Fibroblast of lung (primary cell): ENCODE results near the gene FAAP20. TPM values are rescaled to one million over a fixed set of nuclear protein-coding genes. Genes with fewer than 3 reads are reported as not detected.

Experiments
- DNase-seq, 2 donors: peaks; one replicate each; pipeline versions ENCODE4 v3.0.0 to v3.0.0-alpha.2; 2010; ENCODE audit warnings: low read depth in 2 of 2
- H2AFZ ChIP-seq: 2 replicates; pipeline ENCODE4 v1.5.1; 2012; ENCODE audit warnings: low read length, control low read depth, inconsistent platforms
- H3K27ac ChIP-seq: 2 replicates; pipeline ENCODE4 v1.5.1; 2011; ENCODE audit warnings: low read length, control low read depth; ENCODE audit not compliant: insufficient read depth
- H3K27me3 ChIP-seq: 2 replicates; pipeline ENCODE4 v1.5.1; 2011; ENCODE audit warnings: mild to moderate bottlenecking, low read length; ENCODE audit not compliant: control insufficient read depth, insufficient read depth
- H3K36me3 ChIP-seq: 2 replicates; pipeline ENCODE4 v1.5.1; 2011; ENCODE audit warnings: low read length; ENCODE audit not compliant: control insufficient read depth, insufficient read depth
- H3K4me1 ChIP-seq: 2 replicates; pipeline ENCODE4 v1.5.1; 2011; ENCODE audit warnings: low read length; ENCODE audit not compliant: control insufficient read depth, insufficient read depth; ENCODE audit errors: extremely low read depth
- H3K4me2 ChIP-seq: 2 replicates; pipeline ENCODE4 v1.5.1; 2011; ENCODE audit warnings: low read length, control low read depth; ENCODE audit not compliant: insufficient read depth; ENCODE audit errors: extremely low read depth
- H3K4me3 ChIP-seq, 4 experiments: fragments of 200-600 bp in 1 of 4; sonication (generic) in 1 of 4; replicated peaks in 1 of 4; 2 replicates each; pipeline ENCODE4 v1.5.1; 2011 to 2016; ENCODE audit warnings: low read length in 4 of 4, low read depth in 3 of 4, mild to moderate bottlenecking in 3 of 4, control low read depth in 2 of 4, inconsistent platforms in 1 of 4, mixed read lengths in 1 of 4; ENCODE audit not compliant: insufficient read depth in 1 of 4; ENCODE audit errors: control extremely low read depth in 1 of 4
- H3K79me2 ChIP-seq: 2 replicates; pipeline ENCODE4 v1.5.1; 2012; ENCODE audit warnings: mild to moderate bottlenecking, low read length, inconsistent platforms; ENCODE audit not compliant: control insufficient read depth, insufficient read depth
- H3K9ac ChIP-seq: 2 replicates; pipeline ENCODE4 v1.5.1; 2011; ENCODE audit warnings: mild to moderate bottlenecking, low read length, control low read depth; ENCODE audit not compliant: insufficient read depth
- H3K9me3 ChIP-seq: 2 replicates; pipeline ENCODE4 v1.5.1; 2012; ENCODE audit warnings: low read depth, low read length; ENCODE audit not compliant: control insufficient read depth, insufficient read depth
- H4K20me1 ChIP-seq: 2 replicates; pipeline ENCODE4 v1.5.1; 2011; ENCODE audit warnings: low read length; ENCODE audit not compliant: control insufficient read depth, insufficient read depth; ENCODE audit errors: extremely low read depth
- CTCF ChIP-seq, 2 donors: IDR thresholded peaks in 1 of 2; conservative IDR thresholded peaks in 1 of 2; 1 replicate in 1 of 2; 2 replicates in 1 of 2; pipeline ENCODE4 v1.5.1; 2011 to 2012; ENCODE audit warnings: low read length in 2 of 2, control low read depth in 1 of 2, inconsistent platforms in 1 of 2, low read depth in 1 of 2, mild to moderate bottlenecking in 1 of 2
- EZH2 ChIP-seq: IDR thresholded peaks from 2 replicates; pipeline ENCODE4 v1.5.1; 2012; ENCODE audit warnings: low read length, control low read depth, mild to moderate bottlenecking; ENCODE audit errors: missing control alignments
- polyA plus RNA-seq, 2 donors: library from polyadenylated mRNA; depleted of rRNA in 1 of 2; stranded (reverse) in 1 of 2; unstranded in 1 of 2; fragments of >200 nt; gene quantifications; 2 replicates each; pipeline ENCODE4 v1.2.1, GENCODE V29; 2011 to 2012; ENCODE audit warnings: missing spikeins in 1 of 2
- total RNA-seq: library from RNA; depleted of rRNA; stranded (reverse); fragments of >200 nt; gene quantifications from 2 replicates; pipeline ENCODE4 v1.2.1, GENCODE V29; 2014

Gene FAAP20
- total and polyA plus RNA-seq, 2 donors (not counting 1 experiment from before 2014, with no cell fraction given) = 8.2 to 21.5 TPM

GRCh38 chr1:2159124-2159523, 35.4 kb downstream of the FAAP20 start:
- Histone ChIP-seq H3K79me2 (no peaks in the 10 kb centered on the region), H4K20me1 (no peaks in the 10 kb centered on the region), H2AFZ (no peak overlapping the region), H3K27ac (no peak overlapping the region), H3K36me3 (no peaks in the 10 kb centered on the region), H3K27me3 (no peaks in the 10 kb centered on the region), H3K4me1 (no peaks in the 10 kb centered on the region), H3K4me2 (no peak overlapping the region), H3K9ac (no peak overlapping the region), H3K4me3 (no peak overlapping the region), H3K9me3 (no peaks in the 10 kb centered on the region)
- DNase-seq = no peak
- no peak for TF ChIP-seq EZH2
- TF ChIP-seq CTCF (conservative IDR thresholded peaks at IDR 0.05 in 1 of 2, IDR thresholded peaks at IDR 0.05 in 1 of 2; ENCODE audit: low read depth in 1 of 2, low read length in 2 of 2) = no peak

GRCh38 chr1:2158272-2158671, 36.3 kb downstream of the FAAP20 start:
- no peak for DNase-seq
- Histone ChIP-seq H3K4me3 (no peak overlapping the region), H2AFZ (no peak overlapping the region), H3K9ac (no peak overlapping the region), H3K79me2 (no peaks in the 10 kb centered on the region), H3K4me1 (no peaks in the 10 kb centered on the region), H3K27ac (no peak overlapping the region), H3K27me3 (no peaks in the 10 kb centered on the region), H3K4me2 (no peak overlapping the region), H4K20me1 (no peaks in the 10 kb centered on the region), H3K36me3 (no peaks in the 10 kb centered on the region), H3K9me3 (no peaks in the 10 kb centered on the region)
- no peak for TF ChIP-seq CTCF (conservative IDR thresholded peaks at IDR 0.05 in 1 of 2, IDR thresholded peaks at IDR 0.05 in 1 of 2; ENCODE audit: low read depth in 1 of 2, low read length in 2 of 2)
- no peak for TF ChIP-seq EZH2

GRCh38 chr1:2157856-2158255, 36.7 kb downstream of the FAAP20 start:
- Histone ChIP-seq H3K27ac (no peak overlapping the region), H3K4me2 (no peak overlapping the region), H3K9ac (no peak overlapping the region), H3K27me3 (no peaks in the 10 kb centered on the region), H2AFZ (no peak overlapping the region), H3K79me2 (no peaks in the 10 kb centered on the region), H3K4me3 (no peak overlapping the region), H4K20me1 (no peaks in the 10 kb centered on the region), H3K9me3 (no peaks in the 10 kb centered on the region), H3K36me3 (no peaks in the 10 kb centered on the region), H3K4me1 (no peaks in the 10 kb centered on the region)
- TF ChIP-seq EZH2 = no peak
- no peak for TF ChIP-seq CTCF (conservative IDR thresholded peaks at IDR 0.05 in 1 of 2, IDR thresholded peaks at IDR 0.05 in 1 of 2; ENCODE audit: low read depth in 1 of 2, low read length in 2 of 2)
- no peak for DNase-seq
